K562 (cell line): Measurements from ENCODE around the gene SYNM. TPM values are rescaled to one million over a fixed set of nuclear protein-coding genes. Genes with fewer than 3 reads are reported as not detected.

Experiments used
- SLC30A9 ChIP-seq: fragments of 250-450 bp; sonication (Bioruptor Pico); IDR thresholded peaks from 2 replicates; pipeline ENCODE4 v1.8.0; 2022; ENCODE audit warnings: mild to moderate bottlenecking, moderate library complexity
- TEAD1 ChIP-seq, 2 experiments: fragments of 450-650 bp in 1 of 2; sonication (generic) in 1 of 2; formaldehyde crosslinking; IDR thresholded peaks; 2 replicates each; pipeline versions ENCODE4 v1.4.0 to v1.8.0; 2020 to 2022; ENCODE audit warnings: mild to moderate bottlenecking in 2 of 2, missing genetic modification reagents in 1 of 2
- ZNF639 ChIP-seq, 2 experiments: fragments of 200-800 bp in 1 of 2; sonication (Bioruptor generic) in 1 of 2; sonication (generic) in 1 of 2; formaldehyde crosslinking in 1 of 2; IDR thresholded peaks in 1 of 2; conservative IDR thresholded peaks in 1 of 2; 2 replicates each; pipeline versions ENCODE4 v1.5.0 to v1.6.1; 2016 to 2020; ENCODE audit warnings: missing compliant biosample characterization in 1 of 2, missing genetic modification characterization in 1 of 2, missing genetic modification reagents in 1 of 2
- polyA plus RNA-seq, 8 experiments: library from polyadenylated mRNA; depleted of rRNA in 4 of 8; stranded (reverse) in 5 of 8; unstranded in 3 of 8; fragments of >200 nt; fragmentation: Nextera tagmentation in 2 of 8; fragmentation: Illumina TruSeq in 1 of 8; extraction: Ambion mirVana in 2 of 8; extraction: Trizol in 1 of 8; gene quantifications; 2 replicates each; pipeline versions ENCODE4 v1.2.1 to v1.2.3, GENCODE V29; 2011 to 2014; ENCODE audit warnings: inconsistent platforms in 1 of 8, missing spikeins in 1 of 8
- total RNA-seq, 7 experiments: library from RNA; depleted of rRNA in 6 of 7; stranded (reverse); fragments of >200 nt in 6 of 7; fragmentation: Illumina TruSeq in 2 of 7; extraction: Trizol in 2 of 7; gene quantifications; 2 replicates each; pipeline versions ENCODE4 v1.2.1 to v1.2.3, GENCODE V29; 2011 to 2021; ENCODE audit warnings: low replicate concordance in 1 of 7
- TF ChIP-seq, protein P1 (sequence below), 2 experiments: fragments of 450-650 bp; IDR thresholded peaks; 2 replicates each; pipeline ENCODE4 v1.6.1; 2016; ENCODE audit warnings: mild to moderate bottlenecking in 2 of 2, borderline replicate concordance in 1 of 2, low read depth in 1 of 2, moderate library complexity in 1 of 2

SYNM gene
- total and polyA plus RNA-seq, 9 of the 15 experiments (the other 6 are each of a cell fraction or from before 2014, with no cell fraction given) = 0.01 to 0.42 (median 0.13) TPM

- TF ChIP-seq ZNF639 (CRISPR knock-in tag; conservative IDR thresholded peaks at IDR 0.05 in 1 of 2, IDR thresholded peaks at IDR 0.05 in 1 of 2) (no peak), SLC30A9 (CRISPR knock-in tag) (no peak), TEAD1 (CRISPR knock-in tag; IDR thresholded peaks at IDR 0.05) (no peak)
- TF ChIP-seq, protein P1, sequence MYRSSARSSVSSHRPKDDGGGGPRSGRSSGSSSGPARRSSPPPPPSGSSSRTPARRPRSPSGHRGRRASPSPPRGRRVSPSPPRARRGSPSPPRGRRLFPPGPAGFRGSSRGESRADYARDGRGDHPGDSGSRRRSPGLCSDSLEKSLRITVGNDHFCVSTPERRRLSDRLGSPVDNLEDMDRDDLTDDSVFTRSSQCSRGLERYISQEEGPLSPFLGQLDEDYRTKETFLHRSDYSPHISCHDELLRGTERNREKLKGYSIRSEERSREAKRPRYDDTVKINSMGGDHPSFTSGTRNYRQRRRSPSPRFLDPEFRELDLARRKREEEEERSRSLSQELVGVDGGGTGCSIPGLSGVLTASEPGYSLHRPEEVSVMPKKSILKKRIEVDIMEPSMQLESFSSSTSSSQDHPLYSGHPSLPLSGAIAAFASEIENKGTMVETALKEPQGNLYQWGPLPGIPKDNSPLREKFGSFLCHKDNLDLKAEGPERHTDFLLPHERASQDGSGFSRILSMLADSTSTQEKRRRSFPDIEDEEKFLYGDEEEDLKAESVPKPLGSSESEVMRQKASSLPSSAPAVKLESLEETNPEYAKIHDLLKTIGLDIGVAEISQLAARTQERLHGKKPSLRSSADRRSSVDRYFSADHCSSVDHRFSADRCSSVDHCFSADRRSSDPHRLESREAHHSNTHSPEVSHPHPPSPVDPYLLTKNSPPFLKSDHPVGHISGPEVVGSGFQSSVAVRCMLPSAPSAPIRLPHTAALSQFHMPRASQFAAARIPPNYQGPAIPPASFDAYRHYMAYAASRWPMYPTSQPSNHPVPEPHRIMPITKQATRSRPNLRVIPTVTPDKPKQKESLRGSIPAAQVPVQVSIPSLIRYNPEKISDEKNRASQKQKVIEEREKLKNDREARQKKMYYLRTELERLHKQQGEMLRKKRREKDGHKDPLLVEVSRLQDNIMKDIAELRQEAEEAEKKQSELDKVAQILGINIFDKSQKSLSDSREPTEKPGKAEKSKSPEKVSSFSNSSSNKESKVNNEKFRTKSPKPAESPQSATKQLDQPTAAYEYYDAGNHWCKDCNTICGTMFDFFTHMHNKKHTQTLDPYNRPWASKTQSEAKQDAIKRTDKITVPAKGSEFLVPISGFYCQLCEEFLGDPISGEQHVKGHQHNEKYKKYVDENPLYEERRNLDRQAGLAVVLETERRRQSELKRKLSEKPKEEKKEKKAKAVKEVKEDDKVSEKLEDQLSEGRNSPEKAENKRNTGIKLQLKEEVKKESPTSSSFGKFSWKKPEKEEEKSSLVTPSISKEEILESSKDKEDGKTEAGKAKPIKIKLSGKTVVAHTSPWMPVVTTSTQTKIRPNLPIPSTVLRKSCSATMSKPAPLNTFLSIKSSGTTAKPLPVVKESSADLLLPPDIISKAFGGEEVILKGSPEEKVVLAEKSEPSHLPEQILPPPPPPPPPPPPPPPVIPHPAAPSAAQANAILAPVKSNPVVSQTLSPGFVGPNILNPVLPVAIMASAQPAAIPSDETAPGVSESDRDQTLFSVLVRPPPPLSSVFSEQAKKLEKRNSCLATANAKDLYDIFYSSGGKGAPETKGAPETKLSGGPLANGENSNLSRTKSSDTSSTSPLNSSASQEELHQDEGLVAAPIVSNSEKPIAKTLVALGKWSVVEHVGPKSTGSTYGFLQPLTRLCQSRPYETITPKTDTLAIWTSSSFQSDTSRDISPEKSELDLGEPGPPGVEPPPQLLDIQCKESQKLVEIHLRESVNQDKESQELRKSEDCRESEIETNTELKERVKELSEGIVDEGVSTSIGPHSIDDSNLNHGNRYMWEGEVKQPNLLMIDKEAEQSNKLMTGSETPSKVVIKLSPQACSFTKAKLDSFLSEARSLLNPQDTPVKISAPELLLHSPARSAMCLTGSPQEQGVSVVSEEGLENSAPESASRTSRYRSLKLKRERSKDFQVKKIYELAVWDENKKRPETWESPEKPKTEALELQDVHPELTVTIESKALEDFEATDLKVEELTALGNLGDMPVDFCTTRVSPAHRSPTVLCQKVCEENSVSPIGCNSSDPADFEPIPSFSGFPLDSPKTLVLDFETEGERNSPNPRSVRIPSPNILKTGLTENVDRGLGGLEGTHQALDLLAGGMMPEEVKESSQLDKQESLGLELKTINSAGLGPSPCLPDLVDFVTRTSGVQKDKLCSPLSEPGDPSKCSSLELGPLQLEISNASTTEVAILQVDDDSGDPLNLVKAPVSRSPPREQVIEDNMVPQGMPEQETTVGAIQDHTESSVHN (IDR thresholded peaks at IDR 0.05; ENCODE audit: borderline replicate concordance in 1 of 2, low read depth in 1 of 2) = no peak
These were observed 2.3 kb upstream of the SYNM start (continued) for GRCh38 chr15:99102332-99103235.
